ENCODE results near the gene ZBTB38. TPM values are rescaled to one million over a fixed set of nuclear protein-coding genes. Genes with fewer than 3 reads are reported as not detected.

Gene ZBTB38
- total and polyA plus RNA-seq, 8 donors: 5.3 to 253 (median 41.0) TPM

DNA sequence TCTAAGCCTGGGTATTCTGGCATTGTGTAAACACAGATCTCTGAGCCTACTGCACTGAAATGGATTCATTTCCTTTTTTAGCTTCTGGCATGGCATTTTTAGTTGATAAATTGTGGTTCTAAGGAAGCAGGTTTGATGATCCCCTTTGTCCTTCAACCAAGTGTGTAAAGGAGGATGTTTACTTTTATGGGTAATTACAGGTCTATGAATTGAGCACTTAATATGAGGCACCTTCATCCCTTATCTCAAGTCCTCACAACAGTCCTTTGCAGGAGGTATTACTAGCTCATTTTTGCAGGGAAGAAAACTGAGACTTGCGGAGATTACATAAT lies 30.8 kb upstream of the ZBTB38 start:
- 74 to 89% (median 84%) methylated on average over 1 of the region's 1 CpG for WGBS, 5 donors
- no peaks in the 10 kb centered on the region for H3K4me1 ChIP-seq
- intact Hi-C loops (cut with DNase I; ENCODE audit: low total_unique reads): no loop called here
- H3K27me3 ChIP-seq: no peaks in the 10 kb centered on the region
- H3K4me3 ChIP-seq: no peak overlapping the region
- no peaks in the 10 kb centered on the region for H3K36me3 ChIP-seq
- H3K27ac ChIP-seq: no peak overlapping the region
- H3K9me3 ChIP-seq: no peaks in the 10 kb centered on the region
- DNase-seq: no peak
- TF ChIP-seq POLR2A (IDR thresholded peaks at IDR 0.05) (no peak), POLR2AphosphoS5 (IDR thresholded peaks at IDR 0.05) (no peak), EP300 (IDR thresholded peaks at IDR 0.05) (no peak)
- TF ChIP-seq, protein P1, sequence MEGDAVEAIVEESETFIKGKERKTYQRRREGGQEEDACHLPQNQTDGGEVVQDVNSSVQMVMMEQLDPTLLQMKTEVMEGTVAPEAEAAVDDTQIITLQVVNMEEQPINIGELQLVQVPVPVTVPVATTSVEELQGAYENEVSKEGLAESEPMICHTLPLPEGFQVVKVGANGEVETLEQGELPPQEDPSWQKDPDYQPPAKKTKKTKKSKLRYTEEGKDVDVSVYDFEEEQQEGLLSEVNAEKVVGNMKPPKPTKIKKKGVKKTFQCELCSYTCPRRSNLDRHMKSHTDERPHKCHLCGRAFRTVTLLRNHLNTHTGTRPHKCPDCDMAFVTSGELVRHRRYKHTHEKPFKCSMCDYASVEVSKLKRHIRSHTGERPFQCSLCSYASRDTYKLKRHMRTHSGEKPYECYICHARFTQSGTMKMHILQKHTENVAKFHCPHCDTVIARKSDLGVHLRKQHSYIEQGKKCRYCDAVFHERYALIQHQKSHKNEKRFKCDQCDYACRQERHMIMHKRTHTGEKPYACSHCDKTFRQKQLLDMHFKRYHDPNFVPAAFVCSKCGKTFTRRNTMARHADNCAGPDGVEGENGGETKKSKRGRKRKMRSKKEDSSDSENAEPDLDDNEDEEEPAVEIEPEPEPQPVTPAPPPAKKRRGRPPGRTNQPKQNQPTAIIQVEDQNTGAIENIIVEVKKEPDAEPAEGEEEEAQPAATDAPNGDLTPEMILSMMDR (IDR thresholded peaks at IDR 0.05): no peak

DNA sequence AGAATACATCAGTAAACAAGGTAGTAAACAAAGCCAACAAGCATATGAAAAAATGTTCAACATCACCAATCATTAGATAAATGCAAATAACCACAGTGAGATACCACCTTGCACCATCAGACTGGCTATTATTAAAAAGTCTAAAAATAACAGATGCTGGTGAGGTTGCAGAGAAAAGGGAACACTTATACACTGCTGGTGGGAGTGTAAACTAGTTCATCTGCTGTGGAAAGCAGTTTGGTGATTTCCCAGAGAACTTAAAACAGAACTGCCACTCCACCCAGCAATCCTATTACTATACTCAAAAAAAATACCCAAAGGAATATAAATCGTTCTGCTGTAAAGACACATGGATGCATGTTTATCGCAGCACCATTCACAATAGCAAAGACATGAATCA lies 30.3 kb upstream of the ZBTB38 start:
- Histone ChIP-seq H3K36me3 (no peaks in the 10 kb centered on the region), H3K4me1 (no peaks in the 10 kb centered on the region), H3K9me3 (no peaks in the 10 kb centered on the region), H3K27me3 (no peaks in the 10 kb centered on the region), H3K4me3 (no peak overlapping the region), H3K27ac (no peak overlapping the region)
- TF ChIP-seq, protein P1 (IDR thresholded peaks at IDR 0.05): no peak
- TF ChIP-seq POLR2A (IDR thresholded peaks at IDR 0.05) (no peak), POLR2AphosphoS5 (IDR thresholded peaks at IDR 0.05) (no peak), EP300 (IDR thresholded peaks at IDR 0.05) (no peak)
- intact Hi-C loops (cut with DNase I; ENCODE audit: low total_unique reads): no loop called here
- 92 to 100% (median 95%) methylated on average over 2 of the region's 2 CpGs for whole genome bisulfite sequencing, 5 donors
- no peak for DNase-seq

DNA sequence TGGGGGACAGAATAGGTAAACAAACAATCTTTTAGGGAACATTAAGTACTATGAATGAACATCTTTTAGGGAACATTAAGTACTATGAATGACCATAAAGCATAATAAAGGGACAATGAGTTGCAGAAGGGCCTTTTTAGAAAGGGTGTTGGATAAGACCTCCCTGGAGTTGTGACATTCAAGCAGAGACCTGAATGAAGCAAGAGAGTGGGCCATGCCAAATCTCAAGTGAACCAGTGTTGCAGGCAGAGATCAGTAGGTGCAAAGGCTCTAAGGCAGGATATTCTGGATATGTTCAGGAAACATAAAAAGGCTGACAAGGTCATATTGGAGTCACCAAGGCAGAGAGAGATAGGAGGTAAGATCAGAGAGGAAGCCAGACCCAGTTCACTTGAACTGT lies 29.4 kb upstream of the ZBTB38 start:
- Histone ChIP-seq H3K27me3 (no peaks in the 10 kb centered on the region), H3K9me3 (no peaks in the 10 kb centered on the region), H3K36me3 (no peaks in the 10 kb centered on the region), H3K4me1 (no peaks in the 10 kb centered on the region), H3K27ac (no peak overlapping the region), H3K4me3 (no peak overlapping the region)
- no peak for TF ChIP-seq EP300 (IDR thresholded peaks at IDR 0.05)
- TF ChIP-seq POLR2AphosphoS5 (IDR thresholded peaks at IDR 0.05): no peak
- TF ChIP-seq, protein P1 (IDR thresholded peaks at IDR 0.05): no peak
- no peak for TF ChIP-seq POLR2A (IDR thresholded peaks at IDR 0.05)
- DNase-seq: no peak
- intact Hi-C loops (cut with DNase I; ENCODE audit: low total_unique reads): no loop called here

DNA sequence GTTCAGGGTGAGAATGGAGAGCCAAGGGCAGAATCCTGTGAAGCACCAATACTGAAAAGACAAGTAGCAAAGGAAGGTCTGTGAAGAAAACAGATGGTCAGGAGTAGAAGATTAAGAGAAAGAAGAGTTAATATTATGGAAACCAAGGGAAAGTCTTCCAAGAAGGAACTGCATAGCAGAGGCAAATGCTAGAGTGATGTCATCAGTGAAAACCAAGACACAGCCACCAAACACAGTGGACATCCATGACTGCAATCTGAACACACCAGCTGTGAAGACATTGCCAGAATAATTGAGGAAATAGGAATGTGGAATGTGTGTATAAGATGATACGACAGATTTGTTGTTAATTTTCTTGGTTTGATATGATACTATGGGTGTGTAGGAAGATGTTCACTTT lies 26.8 kb upstream of the ZBTB38 start:
- Histone ChIP-seq H3K27me3 (no peaks in the 10 kb centered on the region), H3K9me3 (no peaks in the 10 kb centered on the region), H3K36me3 (no peaks in the 10 kb centered on the region), H3K27ac (no peak overlapping the region), H3K4me1 (peaks cover 0 to 9% (median 4%) of the 10 kb centered on the region in 4 donors), H3K4me3 (no peak overlapping the region)
- TF ChIP-seq POLR2AphosphoS5 (IDR thresholded peaks at IDR 0.05) (no peak), POLR2A (IDR thresholded peaks at IDR 0.05) (no peak), EP300 (IDR thresholded peaks at IDR 0.05) (no peak)
- TF ChIP-seq, protein P1 (IDR thresholded peaks at IDR 0.05): no peak
- 84 to 98% (median 92%) methylated on average over 1 of the region's 1 CpG for WGBS, 5 donors
- intact Hi-C loops (cut with DNase I; ENCODE audit: low total_unique reads): no loop called here
- no peak for DNase-seq
